ENCODE measurements around the gene ELFN2. TPM values are rescaled to one million over a fixed set of nuclear protein-coding genes. Genes with fewer than 3 reads are reported as not detected.

The ELFN2 gene
- total RNA-seq, 1 donor from 2014 or later = 0.22 TPM

DNA sequence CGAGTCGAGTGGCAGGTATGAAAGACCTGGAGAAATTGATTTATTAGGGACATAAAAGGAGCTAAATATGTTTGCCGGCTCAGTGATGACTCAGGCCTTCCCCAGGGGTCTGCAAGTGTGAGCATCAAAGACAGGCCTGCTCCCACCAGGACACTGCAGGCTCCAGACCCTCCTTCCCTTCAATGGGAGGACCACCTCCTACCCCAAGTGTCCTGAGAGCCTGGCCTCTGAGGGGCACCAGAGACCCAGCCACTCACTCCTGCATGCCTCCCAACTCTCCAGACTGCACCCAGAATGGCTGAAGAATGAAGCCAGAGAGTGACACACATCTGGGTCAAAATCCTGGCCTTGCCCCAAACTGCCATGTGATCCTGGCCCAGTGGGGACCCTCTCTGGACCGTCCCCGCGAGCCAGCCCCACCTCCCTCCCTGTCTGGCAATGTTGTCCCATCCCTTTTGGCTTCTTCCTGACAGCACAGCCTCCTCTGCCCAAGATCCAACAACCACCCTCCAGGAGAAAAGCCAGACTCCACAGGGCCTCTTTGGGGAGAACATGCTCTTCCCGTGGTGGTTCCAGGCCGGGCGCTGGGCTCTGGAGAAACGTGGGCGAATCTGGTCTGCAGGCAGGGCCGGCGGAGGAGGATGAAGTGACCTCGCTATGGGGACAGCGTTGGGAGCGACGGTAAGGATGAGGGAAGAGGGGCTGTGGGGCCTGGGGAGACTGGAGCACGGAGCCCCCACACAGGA is 108.7 kb downstream of the ELFN2 start:
- intact Hi-C loops (cut with DNase I) = loop anchor here (5.0 to 10.0 kb wide), 2 partner anchors 109 to 246 kb away; partner anchors contain the start of genes CDC42EP1 and ELFN2
- DNase-seq (ENCODE audit: missing footprints) (peak; percentile 30), ATAC-seq (peak; percentile 10)

Other genes with a start within 250 kb of the ELFN2 start
- gene C1QTNF6, start 239.2 kb downstream of the ELFN2 start, total RNA-seq = 1.6 TPM
- not detected for gene SSTR3, start 215.0 kb downstream of the ELFN2 start, total RNA-seq
- 6.9 TPM for gene RAC2, start 183.2 kb downstream of the ELFN2 start, total RNA-seq
- gene CYTH4, start 145.0 kb downstream of the ELFN2 start, total RNA-seq = 7.5 TPM
- 14.4 TPM for gene MFNG, start 58.9 kb upstream of the ELFN2 start, total RNA-seq
- 10.3 TPM for gene CARD10, start 91.9 kb upstream of the ELFN2 start, total RNA-seq
- 17.7 TPM for gene CDC42EP1, start 133.0 kb upstream of the ELFN2 start, total RNA-seq
- 0.60 TPM for gene LGALS2, start 152.6 kb upstream of the ELFN2 start, total RNA-seq
- gene GGA1, start 181.4 kb upstream of the ELFN2 start, total RNA-seq = 26.7 TPM
- gene SH3BP1, start 212.2 kb upstream of the ELFN2 start, total RNA-seq = 1.5 TPM
- gene PDXP, start 231.2 kb upstream of the ELFN2 start, total RNA-seq = 21.4 TPM
- 1,345 TPM for gene LGALS1, start 248.2 kb upstream of the ELFN2 start, total RNA-seq